Calu3 (cell line): ENCODE measurements around the gene ZNF860. TPM values are rescaled to one million over a fixed set of nuclear protein-coding genes. Genes with fewer than 3 reads are reported as not detected.

Source experiments
- BruUV-seq: library from RNA; stranded (reverse); fragments of 400-500 nt; replicated peaks from 2 replicates; lab custom pipeline; 2021; lab: Mats Ljungman, UMichigan
- CTCF ChIA-PET: fragments of 300-600 bp; sonication (Branson Sonifier 250); formaldehyde crosslinking; loops from one replicate; lab custom pipeline; 2022; ENCODE audit warnings: antibody characterized with exemption; lab: Charles Lee
- DNase-seq: peaks from one replicate; pipeline ENCODE4 v3.0.0; 2022
- H3K27ac Mint-ChIP-seq: one replicate; pipeline ENCODE4 v1.8.0; 2022; ENCODE audit warnings: mixed read lengths; ENCODE audit not compliant: unreplicated experiment
- H3K27me3 Mint-ChIP-seq: one replicate; pipeline ENCODE4 v1.8.0; 2022; ENCODE audit warnings: mixed read lengths; ENCODE audit not compliant: unreplicated experiment
- H3K36me3 Mint-ChIP-seq: one replicate; pipeline ENCODE4 v1.8.0; 2022; ENCODE audit warnings: mild to moderate bottlenecking, moderate library complexity, mixed read lengths; ENCODE audit not compliant: insufficient read depth, unreplicated experiment
- H3K4me1 Mint-ChIP-seq: one replicate; pipeline ENCODE4 v1.8.0; 2022; ENCODE audit warnings: mild to moderate bottlenecking, low read depth, mixed read lengths; ENCODE audit not compliant: unreplicated experiment
- H3K4me3 Mint-ChIP-seq: one replicate; pipeline ENCODE4 v1.8.0; 2022; ENCODE audit warnings: mild to moderate bottlenecking, low read depth, moderate library complexity, mixed read lengths; ENCODE audit not compliant: unreplicated experiment
- H3K9me3 Mint-ChIP-seq: one replicate; pipeline ENCODE4 v1.8.0; 2022; ENCODE audit warnings: low read depth, mixed read lengths; ENCODE audit not compliant: unreplicated experiment
- CTCF ChIP-seq: fragments of 200-600 bp; IDR thresholded peaks from one replicate; pipeline ENCODE4 v1.8.0; 2022; ENCODE audit warnings: antibody characterized with exemption; ENCODE audit not compliant: unreplicated experiment
- intact Hi-C: fragments of 100-400 bp; cut with micrococcal nuclease; formaldehyde crosslinking; loops from one replicate; pipeline ENCODE4 v1.10.0; 2022; ENCODE audit not compliant: unreplicated experiment
- total RNA-seq: library from RNA; stranded (reverse); gene quantifications from 2 replicates; pipeline ENCODE4 v1.2.3, GENCODE V29; 2022

Gene ZNF860
- total RNA-seq, 1 experiment from 2014 or later, result 11.8 TPM

- intact Hi-C loops, result no loop called here
- no peaks in the 10 kb centered on the region for H3K27me3 Mint-ChIP-seq
- no peak for DNase-seq
- no peak overlapping the region for H3K27ac Mint-ChIP-seq
- H3K4me1 Mint-ChIP-seq, result peaks cover 18% of the 10 kb centered on the region
- no peak overlapping the region for H3K4me3 Mint-ChIP-seq
- TF ChIP-seq CTCF, result no peak
- CTCF ChIA-PET, result no interaction called here
- H3K36me3 Mint-ChIP-seq, result no peaks in the 10 kb centered on the region
- BruUV-seq, result no TSS peak
- H3K9me3 Mint-ChIP-seq, result no peaks in the 10 kb centered on the region
Measured at GRCh38 chr3:32026593-32026992, 45.0 kb downstream of the ZNF860 start.

DNA sequence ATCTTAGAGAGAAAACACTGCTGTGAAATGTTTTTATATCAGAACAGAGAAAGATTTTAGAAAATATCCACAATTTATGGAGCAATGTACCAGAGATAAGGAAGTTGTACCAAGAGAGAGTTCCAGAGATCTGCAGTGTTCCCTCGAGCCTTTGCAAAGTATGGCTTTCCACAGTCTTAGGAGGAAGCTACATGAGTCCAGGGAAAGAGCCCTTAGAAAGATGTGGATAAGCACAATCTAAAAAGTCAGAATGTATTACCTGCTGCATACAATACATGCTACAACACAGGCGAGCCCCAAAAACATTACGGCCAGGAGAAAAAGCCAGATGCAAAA, 56.4 kb downstream of the ZNF860 start:
- Mint-ChIP-seq H3K36me3 (no peaks in the 10 kb centered on the region), H3K27me3 (no peaks in the 10 kb centered on the region), H3K9me3 (no peaks in the 10 kb centered on the region), H3K4me1 (no peaks in the 10 kb centered on the region), H3K27ac (no peak overlapping the region), H3K4me3 (no peak overlapping the region)
- no TSS peak for BruUV-seq
- TF ChIP-seq CTCF, result no peak
- intact Hi-C loops, result no loop called here
- no peak for DNase-seq
- CTCF ChIA-PET, result no interaction called here

- CTCF ChIA-PET, result no interaction called here
- BruUV-seq, result no TSS peak
- Mint-ChIP-seq H3K4me1 (peaks cover 15% of the 10 kb centered on the region), H3K9me3 (no peaks in the 10 kb centered on the region), H3K27me3 (no peaks in the 10 kb centered on the region), H3K36me3 (no peaks in the 10 kb centered on the region), H3K27ac (no peak overlapping the region), H3K4me3 (no peak overlapping the region)
- intact Hi-C loops, result no loop called here
- DNase-seq, result no peak
- TF ChIP-seq CTCF, result no peak
Measured at GRCh38 chr3:32041316-32041715, 59.8 kb downstream of the ZNF860 start.

Other genes with a start within 250 kb of the ZNF860 start
- gene OSBPL10, start 488 bp upstream of the ZNF860 start, total RNA-seq, result 53.3 and 74.7 TPM in 2 replicates
- gene GPD1L, start 124.9 kb downstream of the ZNF860 start, total RNA-seq, result 13.4 and 16.7 TPM in 2 replicates